ENCODE data around the gene MDGA2.

DNA sequence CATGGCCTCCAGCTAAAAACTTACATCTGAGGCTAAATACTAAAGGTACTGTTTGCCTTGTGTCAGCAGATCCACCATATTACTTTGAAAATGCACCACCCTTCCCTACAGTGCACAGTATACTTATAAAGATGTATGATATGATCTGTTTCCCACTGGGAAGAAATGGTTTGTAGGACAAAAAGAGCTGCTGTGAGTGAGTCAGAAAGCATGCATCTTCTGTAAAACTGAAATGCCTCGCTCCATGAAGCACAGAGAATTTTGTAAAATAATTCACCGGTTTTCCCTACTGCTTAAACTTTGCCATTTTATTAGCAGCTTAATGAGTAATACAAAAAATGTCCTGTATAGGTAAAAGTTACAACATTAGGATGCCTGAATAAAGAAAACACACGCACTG, 68.8 kb downstream of the MDGA2 start:
- TF ChIP-seq, protein P1, sequence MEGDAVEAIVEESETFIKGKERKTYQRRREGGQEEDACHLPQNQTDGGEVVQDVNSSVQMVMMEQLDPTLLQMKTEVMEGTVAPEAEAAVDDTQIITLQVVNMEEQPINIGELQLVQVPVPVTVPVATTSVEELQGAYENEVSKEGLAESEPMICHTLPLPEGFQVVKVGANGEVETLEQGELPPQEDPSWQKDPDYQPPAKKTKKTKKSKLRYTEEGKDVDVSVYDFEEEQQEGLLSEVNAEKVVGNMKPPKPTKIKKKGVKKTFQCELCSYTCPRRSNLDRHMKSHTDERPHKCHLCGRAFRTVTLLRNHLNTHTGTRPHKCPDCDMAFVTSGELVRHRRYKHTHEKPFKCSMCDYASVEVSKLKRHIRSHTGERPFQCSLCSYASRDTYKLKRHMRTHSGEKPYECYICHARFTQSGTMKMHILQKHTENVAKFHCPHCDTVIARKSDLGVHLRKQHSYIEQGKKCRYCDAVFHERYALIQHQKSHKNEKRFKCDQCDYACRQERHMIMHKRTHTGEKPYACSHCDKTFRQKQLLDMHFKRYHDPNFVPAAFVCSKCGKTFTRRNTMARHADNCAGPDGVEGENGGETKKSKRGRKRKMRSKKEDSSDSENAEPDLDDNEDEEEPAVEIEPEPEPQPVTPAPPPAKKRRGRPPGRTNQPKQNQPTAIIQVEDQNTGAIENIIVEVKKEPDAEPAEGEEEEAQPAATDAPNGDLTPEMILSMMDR (conservative IDR thresholded peaks at IDR 0.05), result no peak
- TF ChIP-seq ZFX (IDR thresholded peaks at IDR 0.05), result no peak

Data from C4-2B (cell line).